HEK293T (cell line): ENCODE results near the gene UBL4A.

Experiments used
- CTCF ChIA-PET: fragments of 350-600 bp; formaldehyde crosslinking; extraction: SDS; loops from one replicate; lab custom pipeline; 2021; ENCODE audit warnings: antibody characterized with exemption, inconsistent platforms; lab: Yijun Ruan, JAX
- POLR2A ChIA-PET: fragments of 350-600 bp; formaldehyde crosslinking; extraction: SDS; loops from one replicate; lab custom pipeline; 2020; ENCODE audit warnings: antibody characterized with exemption, inconsistent platforms; lab: Yijun Ruan, JAX
- DNase-seq: peaks from one replicate; pipeline ENCODE4 v3.0.0; 2012; ENCODE audit warnings: mixed read lengths; ENCODE audit errors: extremely low spot score
- ARNT ChIP-seq: fragments of 450-650 bp; IDR thresholded peaks from 2 replicates; pipeline ENCODE4 v1.6.1; 2017; ENCODE audit warnings: mild to moderate bottlenecking
- BHLHE40 ChIP-seq: fragments of 450-650 bp; IDR thresholded peaks from 2 replicates; pipeline ENCODE4 v1.6.1; 2016; ENCODE audit warnings: mild to moderate bottlenecking, moderate library complexity, borderline replicate concordance
- CTBP1 ChIP-seq: fragments of 450-650 bp; IDR thresholded peaks from 2 replicates; pipeline ENCODE4 v1.6.1; 2016; ENCODE audit warnings: borderline replicate concordance
- ELF4 ChIP-seq: fragments of 450-650 bp; IDR thresholded peaks from 2 replicates; pipeline ENCODE4 v1.6.1; 2017; ENCODE audit warnings: antibody characterized with exemption
- FOXA1 ChIP-seq: fragments of 450-650 bp; IDR thresholded peaks from 2 replicates; pipeline ENCODE4 v1.6.1; 2016; ENCODE audit warnings: mild to moderate bottlenecking
- FOXK2 ChIP-seq: fragments of 450-650 bp; IDR thresholded peaks from 2 replicates; pipeline ENCODE4 v1.6.1; 2016; ENCODE audit warnings: mild to moderate bottlenecking
- FOXM1 ChIP-seq: fragments of 450-650 bp; IDR thresholded peaks from 2 replicates; pipeline ENCODE4 v1.6.1; 2017; ENCODE audit warnings: mild to moderate bottlenecking, borderline replicate concordance
- HDGF ChIP-seq: fragments of 450-650 bp; IDR thresholded peaks from 2 replicates; pipeline ENCODE4 v1.6.1; 2017; ENCODE audit warnings: antibody characterized with exemption, borderline replicate concordance
- L3MBTL2 ChIP-seq: fragments of 450-650 bp; conservative IDR thresholded peaks from 2 replicates; pipeline ENCODE4 v1.6.1; 2016; ENCODE audit warnings: mild to moderate bottlenecking
- LEF1 ChIP-seq: fragments of 450-650 bp; IDR thresholded peaks from 2 replicates; pipeline ENCODE4 v1.6.1; 2017; ENCODE audit warnings: mild to moderate bottlenecking, borderline replicate concordance
- NFRKB ChIP-seq: fragments of 450-650 bp; IDR thresholded peaks from 2 replicates; pipeline ENCODE4 v1.6.1; 2016; ENCODE audit warnings: mild to moderate bottlenecking, moderate library complexity
- SP1 ChIP-seq: fragments of 450-650 bp; IDR thresholded peaks from 2 replicates; pipeline ENCODE4 v1.6.1; 2017
- SUZ12 ChIP-seq: fragments of 450-650 bp; IDR thresholded peaks from 2 replicates; pipeline ENCODE4 v1.6.1; 2016; ENCODE audit warnings: mild to moderate bottlenecking
- TARDBP ChIP-seq: fragments of 450-650 bp; IDR thresholded peaks from 2 replicates; pipeline ENCODE4 v1.6.1; 2016
- ZNF384 ChIP-seq: fragments of 450-650 bp; IDR thresholded peaks from 2 replicates; pipeline ENCODE4 v1.6.1; 2016
- TF ChIP-seq, protein P1 (sequence below): fragments of 450-650 bp; IDR thresholded peaks from 2 replicates; pipeline ENCODE4 v1.6.1; 2016

The UBL4A gene

DNA sequence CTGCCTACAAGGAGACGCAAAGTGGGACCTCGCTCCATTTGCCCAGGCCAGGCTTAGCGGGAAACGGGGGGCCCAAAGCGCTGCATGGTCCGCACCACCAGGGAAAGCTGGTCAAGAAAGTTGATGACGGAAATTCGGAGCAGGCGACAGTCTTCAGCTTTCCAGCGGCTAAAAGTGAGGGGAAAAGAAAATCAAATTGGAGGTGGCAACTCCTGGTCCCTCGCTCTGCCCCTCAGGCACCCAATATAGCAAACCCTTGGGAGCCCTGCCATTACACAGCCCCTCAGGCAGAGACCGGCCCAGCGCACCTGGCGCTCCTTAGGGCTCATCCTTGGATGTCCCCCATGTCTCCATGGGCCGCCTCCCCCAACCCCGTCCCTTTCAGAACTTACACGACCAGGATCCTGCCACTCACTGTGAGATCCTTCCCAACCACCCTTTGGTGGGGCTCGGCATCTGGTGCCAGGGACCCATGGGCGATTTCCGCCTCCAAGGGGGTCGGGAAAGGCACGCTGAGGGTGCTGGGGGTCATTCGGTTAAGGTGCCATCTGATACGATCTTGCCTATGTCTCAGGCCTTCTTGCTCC, 8.4 kb downstream of the UBL4A start:
- ChIA-PET CTCF (interaction anchor here (1.6 kb wide), 1 partner anchor 49 kb away, joined by 9 read pairs; no protein-coding TSS in a partner anchor), POLR2A (interaction anchor here (1.2 to 2.5 kb wide), 8 partner anchors 10 to 80 kb away, joined by 3 to 12 read pairs (median 4); partner anchors contain the start of genes FAM3A, RPL10, SLC10A3 and UBL4A)
- no peak for DNase-seq
- no peak for TF ChIP-seq CTBP1
- no peak for TF ChIP-seq ELF4
- no peak for TF ChIP-seq ARNT
- no peak for TF ChIP-seq FOXK2
- TF ChIP-seq BHLHE40: no peak
- TF ChIP-seq, protein P1, sequence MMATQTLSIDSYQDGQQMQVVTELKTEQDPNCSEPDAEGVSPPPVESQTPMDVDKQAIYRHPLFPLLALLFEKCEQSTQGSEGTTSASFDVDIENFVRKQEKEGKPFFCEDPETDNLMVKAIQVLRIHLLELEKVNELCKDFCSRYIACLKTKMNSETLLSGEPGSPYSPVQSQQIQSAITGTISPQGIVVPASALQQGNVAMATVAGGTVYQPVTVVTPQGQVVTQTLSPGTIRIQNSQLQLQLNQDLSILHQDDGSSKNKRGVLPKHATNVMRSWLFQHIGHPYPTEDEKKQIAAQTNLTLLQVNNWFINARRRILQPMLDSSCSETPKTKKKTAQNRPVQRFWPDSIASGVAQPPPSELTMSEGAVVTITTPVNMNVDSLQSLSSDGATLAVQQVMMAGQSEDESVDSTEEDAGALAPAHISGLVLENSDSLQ: no peak
- no peak for TF ChIP-seq FOXM1
- no peak for TF ChIP-seq NFRKB
- TF ChIP-seq TARDBP: no peak
- no peak for TF ChIP-seq L3MBTL2
- TF ChIP-seq HDGF: no peak
- TF ChIP-seq ZNF384: no peak
- TF ChIP-seq FOXA1: no peak
- TF ChIP-seq LEF1: no peak

DNA sequence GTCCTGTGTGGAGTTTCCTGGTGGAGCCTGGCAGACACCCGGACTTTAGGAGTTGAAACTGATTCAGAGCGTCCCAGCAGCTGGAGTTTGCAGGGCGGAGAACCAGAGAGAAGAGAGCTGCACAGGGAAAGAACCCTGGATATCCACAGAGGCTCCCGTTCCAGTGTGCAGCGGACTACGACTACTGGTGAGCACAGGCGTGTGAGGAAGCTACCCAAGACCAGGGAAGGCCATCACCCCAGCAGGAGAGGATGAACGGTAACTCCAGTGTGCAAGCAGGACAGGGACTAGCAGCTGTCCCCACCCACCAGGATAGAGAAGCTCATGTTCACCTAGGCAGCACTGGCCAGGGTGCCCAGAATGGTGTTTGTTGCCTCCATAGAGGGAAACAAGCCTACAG, 9.6 kb downstream of the UBL4A start:
- no peak for TF ChIP-seq TARDBP
- TF ChIP-seq FOXA1: no peak
- TF ChIP-seq HDGF: no peak
- TF ChIP-seq BHLHE40: no peak
- TF ChIP-seq NFRKB: no peak
- no peak for TF ChIP-seq LEF1
- no peak for TF ChIP-seq SP1
- TF ChIP-seq ELF4: no peak
- no peak for TF ChIP-seq FOXK2
- no peak for TF ChIP-seq FOXM1
- no peak for TF ChIP-seq ZNF384
- TF ChIP-seq L3MBTL2: no peak
- TF ChIP-seq SUZ12: no peak
- TF ChIP-seq, protein P1: no peak
- TF ChIP-seq ARNT: no peak
- no peak for TF ChIP-seq CTBP1
- POLR2A ChIA-PET: interaction anchor here (1.1 to 2.5 kb wide), 7 partner anchors 9 to 77 kb away, joined by 3 to 12 read pairs (median 5); partner anchors contain the start of genes FAM50A, SLC10A3 and UBL4A
- DNase-seq: no peak
- CTCF ChIA-PET: interaction anchor here (1.6 kb wide), 1 partner anchor 50 kb away, joined by 9 read pairs; no protein-coding TSS in a partner anchor

DNA sequence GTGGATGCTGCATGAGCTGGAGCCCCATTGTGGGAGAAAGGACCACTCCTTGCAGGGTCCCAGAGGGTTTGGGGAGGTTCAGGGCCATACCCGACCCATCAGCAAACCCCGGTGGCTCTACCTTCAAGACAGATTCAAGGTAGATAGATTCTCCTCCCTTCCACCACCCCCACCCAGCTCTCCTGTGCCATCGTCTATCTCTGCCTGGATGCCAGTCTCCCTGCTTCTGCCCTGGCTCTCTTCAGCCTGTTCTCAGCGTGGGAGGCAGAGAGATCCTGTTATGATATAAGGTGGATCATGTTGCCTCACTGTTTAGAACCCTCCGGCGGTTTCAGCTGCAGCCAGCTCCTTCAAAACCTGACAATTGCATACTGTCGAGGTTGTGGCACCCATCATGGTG, 12.7 kb downstream of the UBL4A start:
- DNase-seq: no peak
- POLR2A ChIA-PET: no interaction called here
- CTCF ChIA-PET: interaction anchor here (0.6 kb wide), 1 partner anchor 54 kb away, joined by 4 read pairs; no protein-coding TSS in a partner anchor
- TF ChIP-seq L3MBTL2: no peak

DNA sequence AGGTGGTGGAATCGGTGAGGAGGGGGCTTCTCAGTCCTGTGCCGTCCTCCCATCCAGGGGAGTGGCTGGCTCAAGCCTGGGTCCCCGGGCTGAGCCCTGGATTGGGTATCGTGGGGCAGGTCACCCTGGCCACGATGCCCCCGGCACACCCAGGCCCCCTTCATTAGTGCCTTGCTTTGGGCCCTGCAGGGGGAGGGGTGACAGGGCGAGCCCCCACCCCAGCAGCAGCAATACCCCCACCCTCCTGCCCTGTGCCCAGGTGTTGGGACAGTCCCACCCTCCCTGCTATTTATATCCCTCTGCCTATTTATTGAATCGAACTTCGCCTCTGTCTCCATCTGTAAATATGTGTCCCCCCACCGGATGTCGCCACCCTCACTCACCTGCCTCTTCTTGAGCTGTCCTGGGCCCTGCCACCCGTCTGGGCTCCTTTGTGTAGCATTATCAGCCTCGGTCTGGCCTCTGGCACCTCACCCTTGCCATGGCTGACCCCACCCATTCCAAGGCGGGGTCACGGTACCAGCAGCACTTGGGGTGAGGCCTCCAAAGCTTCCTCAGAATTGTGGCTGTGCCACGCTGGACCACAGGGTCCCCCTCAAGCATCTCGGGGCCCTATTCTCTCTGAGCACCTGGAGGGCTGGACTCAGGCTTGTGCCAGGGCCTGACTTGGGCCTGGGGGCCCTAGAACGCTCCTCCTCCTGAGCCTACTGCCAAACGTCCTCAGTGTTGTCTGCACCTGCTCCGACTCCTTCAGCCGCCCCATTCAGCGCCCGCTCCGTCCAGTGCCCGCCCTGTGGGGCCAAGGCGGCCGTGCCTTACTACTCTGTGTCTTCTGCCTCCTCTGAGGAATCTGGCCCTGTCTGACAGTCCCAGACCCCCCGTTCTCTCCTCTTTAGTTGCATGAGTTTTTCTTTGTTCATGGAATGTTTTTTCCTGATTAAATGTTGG, 13.5 kb downstream of the UBL4A start:
- DNase-seq: no peak
- ChIA-PET POLR2A (interaction anchor here (0.9 kb wide), 1 partner anchor 28 kb away, joined by 3 read pairs; no protein-coding TSS in a partner anchor), CTCF (interaction anchor here (0.6 kb wide), 1 partner anchor 55 kb away, joined by 4 read pairs; no protein-coding TSS in a partner anchor)
- TF ChIP-seq BHLHE40 (no peak), ZNF384 (no peak), HDGF (no peak), ELF4 (no peak)
- TF ChIP-seq, protein P1: no peak

DNA sequence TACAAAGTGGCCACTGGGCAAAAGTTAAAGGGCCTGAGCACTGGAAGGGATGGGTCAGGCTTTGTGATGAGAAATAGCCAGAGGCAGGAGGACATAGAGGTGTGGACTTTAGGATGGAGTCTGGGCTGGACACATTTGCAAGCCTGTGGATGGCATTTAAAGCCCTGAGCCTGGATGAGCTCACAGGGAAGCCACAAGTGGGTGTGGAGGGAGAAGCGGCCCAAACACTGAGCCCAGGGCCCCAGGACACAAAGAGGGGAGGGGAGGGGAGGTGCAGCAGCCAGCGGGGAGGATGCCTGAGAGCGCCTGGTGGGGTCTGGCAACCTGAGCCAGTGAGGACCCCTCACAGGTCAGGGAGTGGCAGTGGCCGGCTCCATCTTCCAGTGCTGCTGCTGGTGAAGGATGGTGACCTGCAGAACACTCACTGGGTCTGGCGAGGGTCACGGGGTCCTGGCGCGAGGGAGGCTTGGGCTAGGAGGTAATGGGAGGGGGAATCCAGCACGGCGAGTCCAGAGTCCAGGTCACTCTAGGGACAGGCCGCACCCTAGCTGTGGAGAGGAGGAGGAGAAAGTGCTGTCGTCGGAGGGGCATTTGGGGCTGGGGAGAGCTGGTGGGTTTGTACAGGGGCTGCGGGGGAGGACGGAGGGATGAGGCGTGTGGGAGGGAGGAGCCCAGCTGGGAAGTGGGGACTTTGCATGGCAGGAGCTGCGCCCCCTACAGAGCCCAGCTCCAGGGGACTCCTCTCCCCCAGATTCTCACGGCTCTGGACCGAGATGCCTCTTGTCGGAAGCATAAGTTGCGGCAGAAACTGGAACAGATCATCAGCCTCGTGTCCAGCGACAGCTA, 14.4 kb downstream of the UBL4A start:
- no peak for DNase-seq
- no peak for TF ChIP-seq ARNT
- TF ChIP-seq CTBP1: no peak
- TF ChIP-seq ZNF384: no peak
- TF ChIP-seq NFRKB: no peak
- no peak for TF ChIP-seq TARDBP
- ChIA-PET POLR2A (interaction anchor here (0.9 kb wide), 1 partner anchor 27 kb away, joined by 3 read pairs; no protein-coding TSS in a partner anchor), CTCF (no interaction called here)
